Measurements from ENCODE around the gene KLF4. TPM values are rescaled to one million over a fixed set of nuclear protein-coding genes. Genes with fewer than 3 reads are reported as not detected.

The KLF4 gene
- total and polyA plus RNA-seq, 7 experiments from 2014 or later, result 0.29 to 266 (median 1.0) TPM; not detected in 2

- H3K9me3 Mint-ChIP-seq, result peaks cover 0 to 2% (median 0%) of the 10 kb centered on the region in 11 donors
- POLR2A ChIA-PET, result no interaction called here
Measured at GRCh38 chr9:107483666-107484065, 5.9 kb downstream of the KLF4 start.

GRCh38 chr9:107481035-107481434 lies 8.5 kb downstream of the KLF4 start:
- CTCF ChIA-PET, result no interaction called here
- Mint-ChIP-seq H3K9me3 (peaks cover 0 to 2% (median 0%) of the 10 kb centered on the region in 11 donors), H3K4me3 (no peak overlapping the region), H3K4me1 (peaks cover 0 to 1% (median 0%) of the 10 kb centered on the region in 7 donors), H3K27ac (no peak overlapping the region), H3K36me3 (no peaks in the 10 kb centered on the region), H3K27me3 (peaks cover 14 to 36% (median 21%) of the 10 kb centered on the region in 5 donors)
- ATAC-seq (peak; percentile 39), DNase-seq (no peak)
- intact Hi-C loops (cut with micrococcal nuclease), result loop anchor here in 1 of 2 donors (5.0 kb wide), 1 partner anchor 1281 kb away; no protein-coding TSS in a partner anchor
- Histone ChIP-seq H3K9me3 (ENCODE audit: control insufficient read depth in 2 of 3, low read length in 3 of 3) (no peaks in the 10 kb centered on the region), H3K36me3 (ENCODE audit: control insufficient read depth in 2 of 3, insufficient read depth in 3 of 3, low read length in 3 of 3) (no peaks in the 10 kb centered on the region), H3K27me3 (ENCODE audit: control insufficient read depth in 2 of 2, insufficient read depth in 2 of 2, low read length in 2 of 2) (no peaks in the 10 kb centered on the region), H3K4me1 (ENCODE audit: control insufficient read depth in 2 of 2, insufficient read depth in 2 of 2, low read length in 2 of 2) (no peaks in the 10 kb centered on the region), H3K27ac (ENCODE audit: low read depth, low read length) (no peak overlapping the region), H3K4me3 (ENCODE audit: low read length) (no peak overlapping the region)
- POLR2A ChIA-PET, result no interaction called here

More at GRCh38 chr9:107483666-107484065, 5.9 kb downstream of the KLF4 start:
- H3K4me1 Mint-ChIP-seq, result peaks cover 0 to 1% (median 0%) of the 10 kb centered on the region in 7 donors
- H3K4me3 ChIP-seq (ENCODE audit: low read length), result no peak overlapping the region
- no peaks in the 10 kb centered on the region for H3K9me3 ChIP-seq (ENCODE audit: control insufficient read depth in 2 of 3, low read length in 3 of 3)
- no peak overlapping the region for H3K4me3 Mint-ChIP-seq
- no peak overlapping the region for H3K27ac ChIP-seq (ENCODE audit: low read depth, low read length)
- intact Hi-C loops (cut with micrococcal nuclease), result loop anchor here in 1 of 2 donors (5.0 kb wide), 1 partner anchor 1279 kb away; no protein-coding TSS in a partner anchor
- H3K27me3 ChIP-seq (ENCODE audit: control insufficient read depth in 2 of 2, insufficient read depth in 2 of 2, low read length in 2 of 2), result no peaks in the 10 kb centered on the region
- DNase-seq (no peak), ATAC-seq (no peak)
- no peaks in the 10 kb centered on the region for H3K36me3 Mint-ChIP-seq
- CTCF ChIA-PET, result no interaction called here
- no peak overlapping the region for H3K27ac Mint-ChIP-seq
- H3K27me3 Mint-ChIP-seq, result peaks cover 22 to 41% (median 36%) of the 10 kb centered on the region in 5 donors
- no peaks in the 10 kb centered on the region for H3K4me1 ChIP-seq (ENCODE audit: control insufficient read depth in 2 of 2, insufficient read depth in 2 of 2, low read length in 2 of 2)
- no peaks in the 10 kb centered on the region for H3K36me3 ChIP-seq (ENCODE audit: control insufficient read depth in 2 of 3, insufficient read depth in 3 of 3, low read length in 3 of 3)

GRCh38 chr9:107480386-107480789 lies 9.2 kb downstream of the KLF4 start:
- no peaks in the 10 kb centered on the region for H3K36me3 Mint-ChIP-seq
- no peaks in the 10 kb centered on the region for H3K36me3 ChIP-seq (ENCODE audit: control insufficient read depth in 2 of 3, insufficient read depth in 3 of 3, low read length in 3 of 3)
- H3K4me1 Mint-ChIP-seq, result peaks cover 0 to 1% (median 0%) of the 10 kb centered on the region in 7 donors
- H3K4me3 ChIP-seq (ENCODE audit: low read length), result no peak overlapping the region
- intact Hi-C loops (cut with micrococcal nuclease), result loop anchor here in 1 of 2 donors (5.0 kb wide), 1 partner anchor 1282 kb away; no protein-coding TSS in a partner anchor
- DNase-seq (no peak), ATAC-seq (peak; percentile 18)
- no peaks in the 10 kb centered on the region for H3K9me3 ChIP-seq (ENCODE audit: control insufficient read depth in 2 of 3, low read length in 3 of 3)
- no peaks in the 10 kb centered on the region for H3K4me1 ChIP-seq (ENCODE audit: control insufficient read depth in 2 of 2, insufficient read depth in 2 of 2, low read length in 2 of 2)
- peaks cover 8 to 30% (median 21%) of the 10 kb centered on the region in 5 donors for H3K27me3 Mint-ChIP-seq
- H3K27ac Mint-ChIP-seq, result no peak overlapping the region
- H3K27me3 ChIP-seq (ENCODE audit: control insufficient read depth in 2 of 2, insufficient read depth in 2 of 2, low read length in 2 of 2), result no peaks in the 10 kb centered on the region
- peaks cover 0 to 3% (median 0%) of the 10 kb centered on the region in 11 donors for H3K9me3 Mint-ChIP-seq
- no peak overlapping the region for H3K27ac ChIP-seq (ENCODE audit: low read depth, low read length)
- no peak overlapping the region for H3K4me3 Mint-ChIP-seq
- POLR2A ChIA-PET, result no interaction called here
- CTCF ChIA-PET, result no interaction called here

GRCh38 chr9:107478805-107479204 lies 10.8 kb downstream of the KLF4 start:
- Mint-ChIP-seq H3K36me3 (no peaks in the 10 kb centered on the region), H3K4me3 (no peak overlapping the region), H3K27me3 (peaks cover 5 to 23% (median 12%) of the 10 kb centered on the region in 5 donors), H3K9me3 (peaks cover 0 to 3% (median 0%) of the 10 kb centered on the region in 11 donors), H3K4me1 (no peaks in the 10 kb centered on the region), H3K27ac (no peak overlapping the region)
- no peak overlapping the region for H3K27ac ChIP-seq (ENCODE audit: low read depth, low read length)
- no peaks in the 10 kb centered on the region for H3K36me3 ChIP-seq (ENCODE audit: control insufficient read depth in 2 of 3, insufficient read depth in 3 of 3, low read length in 3 of 3)
- DNase-seq (no peak), ATAC-seq (peak; percentile 23)
- no peaks in the 10 kb centered on the region for H3K27me3 ChIP-seq (ENCODE audit: control insufficient read depth in 2 of 2, insufficient read depth in 2 of 2, low read length in 2 of 2)
- POLR2A ChIA-PET, result no interaction called here
- no peaks in the 10 kb centered on the region for H3K9me3 ChIP-seq (ENCODE audit: control insufficient read depth in 2 of 3, low read length in 3 of 3)
- intact Hi-C loops (cut with micrococcal nuclease), result no loop called here
- no peaks in the 10 kb centered on the region for H3K4me1 ChIP-seq (ENCODE audit: control insufficient read depth in 2 of 2, insufficient read depth in 2 of 2, low read length in 2 of 2)
- CTCF ChIA-PET, result no interaction called here
- no peak overlapping the region for H3K4me3 ChIP-seq (ENCODE audit: low read length)

GRCh38 chr9:107474124-107474523 lies 15.4 kb downstream of the KLF4 start:
- ChIA-PET POLR2A (no interaction called here), CTCF (interaction anchor here (0.7 kb wide), 1 partner anchor 527 kb away, joined by 3 read pairs; no protein-coding TSS in a partner anchor)
- no peak overlapping the region for H3K27ac Mint-ChIP-seq
- H3K4me1 Mint-ChIP-seq, result no peaks in the 10 kb centered on the region
- no peak overlapping the region for H3K27ac ChIP-seq (ENCODE audit: low read depth, low read length)
- no peaks in the 10 kb centered on the region for H3K36me3 Mint-ChIP-seq
- H3K4me3 ChIP-seq (ENCODE audit: low read length), result no peak overlapping the region
- intact Hi-C loops (cut with micrococcal nuclease), result no loop called here
- H3K9me3 ChIP-seq (ENCODE audit: control insufficient read depth in 2 of 3, low read length in 3 of 3), result no peaks in the 10 kb centered on the region
- ATAC-seq (no peak), DNase-seq (no peak)
- no peaks in the 10 kb centered on the region for H3K27me3 ChIP-seq (ENCODE audit: control insufficient read depth in 2 of 2, insufficient read depth in 2 of 2, low read length in 2 of 2)
- H3K27me3 Mint-ChIP-seq, result peaks cover 0 to 22% (median 15%) of the 10 kb centered on the region in 5 donors
- H3K4me1 ChIP-seq (ENCODE audit: control insufficient read depth in 2 of 2, insufficient read depth in 2 of 2, low read length in 2 of 2), result no peaks in the 10 kb centered on the region
- no peaks in the 10 kb centered on the region for H3K36me3 ChIP-seq (ENCODE audit: control insufficient read depth in 2 of 3, insufficient read depth in 3 of 3, low read length in 3 of 3)
- H3K4me3 Mint-ChIP-seq, result no peak overlapping the region
- H3K9me3 Mint-ChIP-seq, result peaks cover 0 to 4% (median 2%) of the 10 kb centered on the region in 11 donors

- Histone ChIP-seq H3K4me3 (ENCODE audit: low read length) (no peak overlapping the region), H3K27me3 (ENCODE audit: control insufficient read depth in 2 of 2, insufficient read depth in 2 of 2, low read length in 2 of 2) (no peaks in the 10 kb centered on the region), H3K36me3 (ENCODE audit: control insufficient read depth in 2 of 3, insufficient read depth in 3 of 3, low read length in 3 of 3) (no peaks in the 10 kb centered on the region), H3K4me1 (ENCODE audit: control insufficient read depth in 2 of 2, insufficient read depth in 2 of 2, low read length in 2 of 2) (no peaks in the 10 kb centered on the region), H3K9me3 (ENCODE audit: control insufficient read depth in 2 of 3, low read length in 3 of 3) (no peaks in the 10 kb centered on the region), H3K27ac (ENCODE audit: low read depth, low read length) (no peak overlapping the region)
- Mint-ChIP-seq H3K27me3 (peaks cover 0 to 30% (median 14%) of the 10 kb centered on the region in 5 donors), H3K4me1 (no peaks in the 10 kb centered on the region), H3K4me3 (no peak overlapping the region), H3K27ac (no peak overlapping the region), H3K36me3 (no peaks in the 10 kb centered on the region), H3K9me3 (peaks cover 0 to 8% (median 1%) of the 10 kb centered on the region in 11 donors)
- CTCF ChIA-PET, result interaction anchor here (0.6 kb wide), 1 partner anchor 27 kb away, joined by 5 read pairs; no protein-coding TSS in a partner anchor
- DNase-seq, result no peak
- ATAC-seq, result no peak
- POLR2A ChIA-PET, result no interaction called here
- intact Hi-C loops (cut with micrococcal nuclease), result no loop called here
Measured at GRCh38 chr9:107472581-107473340, 16.8 kb downstream of the KLF4 start.

Data from naive thymus-derived CD4-positive, alpha-beta T cell (primary cell).